Measurements from ENCODE around the gene GJD2.

DNA sequence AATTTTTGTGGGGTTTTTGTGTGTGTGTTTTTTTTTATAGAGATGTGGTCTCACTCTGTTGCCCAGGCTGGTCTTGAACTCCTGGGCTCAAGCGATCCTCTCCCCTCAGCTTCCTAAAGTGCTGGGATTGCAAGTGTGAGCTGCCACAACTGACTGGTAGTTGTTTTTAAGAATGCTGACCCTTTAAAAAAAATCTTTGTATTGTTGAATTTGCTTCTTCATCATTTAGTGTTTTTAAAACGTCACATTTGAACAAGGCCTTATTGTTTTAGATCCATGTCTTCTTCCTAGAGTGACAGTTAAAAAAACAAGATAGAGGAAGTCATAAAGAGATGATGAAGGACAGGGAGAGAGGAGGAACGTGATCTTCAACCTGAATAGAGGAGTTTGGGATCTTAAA lies 24.1 kb downstream of the GJD2 start:
- TF ChIP-seq POLR2A (IDR thresholded peaks at IDR 0.05) (no peak), POLR2AphosphoS5 (IDR thresholded peaks at IDR 0.05) (no peak), EP300 (IDR thresholded peaks at IDR 0.05; ENCODE audit: low read depth) (no peak)
- TF ChIP-seq, protein P1, sequence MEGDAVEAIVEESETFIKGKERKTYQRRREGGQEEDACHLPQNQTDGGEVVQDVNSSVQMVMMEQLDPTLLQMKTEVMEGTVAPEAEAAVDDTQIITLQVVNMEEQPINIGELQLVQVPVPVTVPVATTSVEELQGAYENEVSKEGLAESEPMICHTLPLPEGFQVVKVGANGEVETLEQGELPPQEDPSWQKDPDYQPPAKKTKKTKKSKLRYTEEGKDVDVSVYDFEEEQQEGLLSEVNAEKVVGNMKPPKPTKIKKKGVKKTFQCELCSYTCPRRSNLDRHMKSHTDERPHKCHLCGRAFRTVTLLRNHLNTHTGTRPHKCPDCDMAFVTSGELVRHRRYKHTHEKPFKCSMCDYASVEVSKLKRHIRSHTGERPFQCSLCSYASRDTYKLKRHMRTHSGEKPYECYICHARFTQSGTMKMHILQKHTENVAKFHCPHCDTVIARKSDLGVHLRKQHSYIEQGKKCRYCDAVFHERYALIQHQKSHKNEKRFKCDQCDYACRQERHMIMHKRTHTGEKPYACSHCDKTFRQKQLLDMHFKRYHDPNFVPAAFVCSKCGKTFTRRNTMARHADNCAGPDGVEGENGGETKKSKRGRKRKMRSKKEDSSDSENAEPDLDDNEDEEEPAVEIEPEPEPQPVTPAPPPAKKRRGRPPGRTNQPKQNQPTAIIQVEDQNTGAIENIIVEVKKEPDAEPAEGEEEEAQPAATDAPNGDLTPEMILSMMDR (IDR thresholded peaks at IDR 0.05): no peak
